GM21390 (cell line): ENCODE data around the gene RIGI.
A peak's percentile ranks its signal among the peaks of the same experiment; 100 is the strongest.
"Not testable (repeated sequence)": the region's sequence is repeated elsewhere in the genome, so short reads cannot be mapped to it uniquely, and the experiment has no call there.

Experiments
- ATAC-seq: cut with Tn5 transposase; IDR thresholded peaks from one replicate; pipeline ENCODE4 v1.9.1; 2021; ENCODE audit not compliant: unreplicated experiment

RIGI gene

DNA sequence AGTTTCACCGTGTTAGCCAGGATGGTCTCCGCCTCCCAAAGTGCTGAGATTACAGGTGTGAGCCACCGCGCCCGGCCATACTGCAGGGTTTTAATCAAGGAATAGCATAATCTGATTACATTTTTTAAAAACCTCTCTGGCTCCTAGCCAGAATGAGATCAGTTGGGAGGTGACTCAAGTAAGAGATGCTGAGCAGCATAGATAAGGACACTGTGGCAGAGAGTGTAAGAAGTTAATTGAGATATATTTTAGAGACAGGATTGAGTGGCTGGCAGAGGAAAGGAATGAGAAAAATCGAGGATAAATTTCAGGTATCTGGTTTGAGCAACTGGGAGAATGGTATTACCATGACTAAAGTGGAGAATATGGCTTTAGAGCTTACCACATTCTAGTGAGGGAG is 7.3 kb upstream of the RIGI start:
- ATAC-seq: no peak

GRCh38 chr9:32526707-32527048 is 682 bp upstream of the RIGI start:
- ATAC-seq: no peak

- no peak for ATAC-seq
These were observed 326 bp downstream of the RIGI start for GRCh38 chr9:32525709-32526030.

- ATAC-seq: peak; percentile 19
These were observed 896 bp downstream of the RIGI start for GRCh38 chr9:32524892-32525708.

GRCh38 chr9:32524558-32524891 is 1.5 kb downstream of the RIGI start:
- ATAC-seq: not testable (repeated sequence)

- ATAC-seq: no peak
These were observed 2.1 kb downstream of the RIGI start for GRCh38 chr9:32523910-32524309.

- no peak for ATAC-seq
These were observed 7.7 kb downstream of the RIGI start for GRCh38 chr9:32518276-32518675.

DNA sequence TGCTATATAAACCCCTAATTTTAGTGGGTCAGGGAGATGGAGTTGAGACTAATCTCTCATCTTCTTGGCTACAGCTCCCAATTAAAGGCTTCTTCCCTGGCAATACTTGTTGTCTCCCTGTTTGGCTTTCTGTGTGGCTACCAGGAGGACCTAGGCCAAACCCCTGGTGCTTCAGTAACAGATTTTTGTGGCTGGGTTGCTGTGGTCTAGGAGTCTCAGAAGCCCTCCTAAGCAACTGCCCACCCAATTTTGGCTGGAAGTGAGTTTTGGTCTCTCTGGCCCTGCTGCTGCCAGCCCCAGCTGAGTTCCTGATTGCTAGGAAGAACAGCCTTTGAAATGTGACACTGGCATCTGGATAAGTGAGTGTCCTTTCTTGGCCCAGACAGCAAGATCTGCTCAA is 9.8 kb downstream of the RIGI start:
- no peak for ATAC-seq

- ATAC-seq: no peak
These were observed 17.3 kb downstream of the RIGI start for GRCh38 chr9:32508728-32509127.

- ATAC-seq: no peak
These were observed 23.0 kb downstream of the RIGI start for GRCh38 chr9:32503008-32503407.

- no peak for ATAC-seq
These were observed 23.5 kb downstream of the RIGI start for GRCh38 chr9:32502464-32502863.

GRCh38 chr9:32501868-32502267 is 24.1 kb downstream of the RIGI start:
- no peak for ATAC-seq

DNA sequence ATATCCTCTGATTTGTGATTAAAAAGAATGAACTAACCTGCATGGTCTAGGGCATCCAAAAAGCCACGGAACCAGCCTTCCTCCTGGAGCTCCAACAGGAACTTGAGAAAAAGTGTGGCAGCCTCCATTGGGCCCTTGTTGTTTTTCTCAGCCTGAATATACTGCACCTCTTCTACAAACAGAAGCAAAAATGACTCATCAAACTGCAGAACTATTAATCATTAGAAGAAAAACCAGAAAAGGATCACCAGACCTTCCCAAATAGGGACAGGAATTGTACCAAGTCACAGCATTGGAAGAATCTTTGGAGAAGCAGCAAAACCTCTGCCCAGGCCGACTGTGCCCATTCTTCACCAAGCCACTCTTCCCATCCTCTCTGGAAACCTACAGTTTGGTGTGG is 25.2 kb downstream of the RIGI start:
- ATAC-seq: no peak

DNA sequence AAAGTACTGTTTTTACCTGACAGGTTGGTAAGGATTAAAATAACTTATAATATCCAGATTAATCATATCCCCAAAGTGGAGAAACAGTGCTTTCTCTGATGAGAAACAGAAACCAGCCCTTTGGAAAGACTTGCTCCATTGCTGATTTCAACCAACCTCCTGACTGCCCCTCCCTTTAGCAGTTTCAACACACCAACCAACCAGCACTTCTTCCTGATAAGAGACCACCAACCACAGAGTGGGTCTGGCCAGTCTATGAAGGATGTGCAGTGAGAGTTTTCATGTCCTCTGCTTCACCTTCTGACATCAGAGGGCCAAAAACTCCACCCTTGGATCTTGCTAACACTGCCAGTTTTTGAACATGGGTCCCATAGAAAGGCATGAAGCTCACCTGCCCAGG is 28.1 kb downstream of the RIGI start:
- ATAC-seq: no peak

DNA sequence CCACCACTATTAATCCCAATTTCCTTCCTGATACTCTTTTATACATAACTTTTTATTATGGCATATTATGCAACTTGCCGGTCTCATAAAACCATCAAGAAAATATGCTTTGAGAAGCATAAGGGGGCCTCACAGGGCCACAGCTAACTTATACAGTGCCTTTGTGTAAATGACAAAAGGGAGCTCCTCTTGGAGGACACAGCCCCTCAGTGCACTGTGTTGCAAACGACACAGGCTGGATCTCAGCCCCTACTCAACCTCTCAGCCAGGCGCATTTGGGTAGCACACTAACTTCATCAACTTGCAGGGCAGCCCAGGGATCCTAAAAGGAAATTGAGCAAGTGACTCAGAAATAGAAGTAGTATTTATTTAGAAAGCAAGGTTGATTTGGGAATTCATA is 35.4 kb downstream of the RIGI start:
- no peak for ATAC-seq

GRCh38 chr9:32487981-32488380 is 38.0 kb downstream of the RIGI start:
- no peak for ATAC-seq

GRCh38 chr9:32486839-32487562 is 39.0 kb downstream of the RIGI start:
- ATAC-seq: no peak

DNA sequence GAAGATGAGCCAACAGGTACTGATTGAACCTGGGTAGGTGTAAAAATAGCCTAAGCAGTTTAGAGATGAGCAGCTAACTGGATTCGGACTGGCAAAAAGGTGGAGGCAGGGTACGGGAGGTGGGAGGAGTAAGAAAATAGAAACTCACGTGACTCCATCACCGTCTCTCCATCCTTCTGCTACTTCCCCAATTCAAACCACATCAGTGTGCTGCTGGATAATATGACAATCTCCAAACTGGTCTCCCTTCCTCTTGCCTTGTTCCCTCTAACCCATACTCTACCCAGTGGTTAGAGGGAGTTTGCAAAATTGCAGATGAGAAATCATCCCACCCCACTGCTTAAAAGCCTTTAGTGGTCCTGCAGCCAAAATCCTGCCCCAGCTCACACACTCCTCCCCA is 42.7 kb downstream of the RIGI start:
- no peak for ATAC-seq
